SU-DHL-6 (cell line): ENCODE measurements around the gene USP13.

ENCODE experiments used
- EZH2phosphoT487 ChIP-seq: fragments of 200-600 bp; sonication (generic), shearing (Covaris generic); conservative IDR thresholded peaks from 2 replicates; pipeline ENCODE4 v1.6.1; 2018; ENCODE audit warnings: mild to moderate bottlenecking, antibody characterized with exemption, low read length, moderate library complexity, mixed read lengths
- TF ChIP-seq, protein P1 (sequence below): fragments of 200-600 bp; sonication (generic); IDR thresholded peaks from one replicate; pipeline ENCODE4 v1.5.1; 2017; ENCODE audit warnings: antibody characterized with exemption, mild to moderate bottlenecking, low read length, moderate library complexity; ENCODE audit not compliant: insufficient read depth, poor library complexity, severe bottlenecking

DNA sequence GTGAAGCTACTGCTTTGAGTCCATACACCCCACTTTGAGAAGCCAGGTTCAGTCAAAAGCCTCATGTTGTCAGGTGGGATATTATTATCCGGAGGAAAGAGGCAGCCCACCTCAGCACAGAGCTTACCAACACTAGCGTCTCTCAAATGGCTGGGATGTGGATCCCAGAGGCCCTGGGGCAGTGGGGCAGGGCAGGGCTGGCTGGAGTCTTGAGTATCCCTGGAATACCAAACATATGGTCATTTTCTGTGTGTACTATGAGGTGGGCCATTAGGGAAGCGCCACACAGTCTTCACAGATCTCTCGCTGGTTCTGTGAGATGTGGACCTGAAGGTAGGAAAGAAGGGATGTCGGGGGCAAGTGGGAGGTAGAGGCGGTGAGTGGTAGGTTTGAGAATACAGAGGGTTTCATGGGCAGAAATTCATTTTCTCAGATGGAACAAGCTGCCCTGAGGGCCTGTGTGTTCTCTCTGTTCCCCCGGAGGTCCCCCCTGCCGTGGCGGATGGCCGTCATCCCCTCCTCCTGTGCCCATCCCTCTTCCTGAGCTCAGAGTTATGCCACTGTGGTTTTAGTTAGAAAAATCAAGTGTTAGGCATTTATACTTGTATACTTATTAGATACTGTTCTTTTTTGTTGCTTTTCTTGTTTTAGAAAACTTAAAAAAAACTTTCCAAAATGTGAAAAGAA lies 66.4 kb downstream of the USP13 start:
- TF ChIP-seq, protein P1, sequence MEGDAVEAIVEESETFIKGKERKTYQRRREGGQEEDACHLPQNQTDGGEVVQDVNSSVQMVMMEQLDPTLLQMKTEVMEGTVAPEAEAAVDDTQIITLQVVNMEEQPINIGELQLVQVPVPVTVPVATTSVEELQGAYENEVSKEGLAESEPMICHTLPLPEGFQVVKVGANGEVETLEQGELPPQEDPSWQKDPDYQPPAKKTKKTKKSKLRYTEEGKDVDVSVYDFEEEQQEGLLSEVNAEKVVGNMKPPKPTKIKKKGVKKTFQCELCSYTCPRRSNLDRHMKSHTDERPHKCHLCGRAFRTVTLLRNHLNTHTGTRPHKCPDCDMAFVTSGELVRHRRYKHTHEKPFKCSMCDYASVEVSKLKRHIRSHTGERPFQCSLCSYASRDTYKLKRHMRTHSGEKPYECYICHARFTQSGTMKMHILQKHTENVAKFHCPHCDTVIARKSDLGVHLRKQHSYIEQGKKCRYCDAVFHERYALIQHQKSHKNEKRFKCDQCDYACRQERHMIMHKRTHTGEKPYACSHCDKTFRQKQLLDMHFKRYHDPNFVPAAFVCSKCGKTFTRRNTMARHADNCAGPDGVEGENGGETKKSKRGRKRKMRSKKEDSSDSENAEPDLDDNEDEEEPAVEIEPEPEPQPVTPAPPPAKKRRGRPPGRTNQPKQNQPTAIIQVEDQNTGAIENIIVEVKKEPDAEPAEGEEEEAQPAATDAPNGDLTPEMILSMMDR: no peak
- no peak for TF ChIP-seq EZH2phosphoT487
